ENCODE data around the gene LAMA4.

Gene LAMA4

DNA sequence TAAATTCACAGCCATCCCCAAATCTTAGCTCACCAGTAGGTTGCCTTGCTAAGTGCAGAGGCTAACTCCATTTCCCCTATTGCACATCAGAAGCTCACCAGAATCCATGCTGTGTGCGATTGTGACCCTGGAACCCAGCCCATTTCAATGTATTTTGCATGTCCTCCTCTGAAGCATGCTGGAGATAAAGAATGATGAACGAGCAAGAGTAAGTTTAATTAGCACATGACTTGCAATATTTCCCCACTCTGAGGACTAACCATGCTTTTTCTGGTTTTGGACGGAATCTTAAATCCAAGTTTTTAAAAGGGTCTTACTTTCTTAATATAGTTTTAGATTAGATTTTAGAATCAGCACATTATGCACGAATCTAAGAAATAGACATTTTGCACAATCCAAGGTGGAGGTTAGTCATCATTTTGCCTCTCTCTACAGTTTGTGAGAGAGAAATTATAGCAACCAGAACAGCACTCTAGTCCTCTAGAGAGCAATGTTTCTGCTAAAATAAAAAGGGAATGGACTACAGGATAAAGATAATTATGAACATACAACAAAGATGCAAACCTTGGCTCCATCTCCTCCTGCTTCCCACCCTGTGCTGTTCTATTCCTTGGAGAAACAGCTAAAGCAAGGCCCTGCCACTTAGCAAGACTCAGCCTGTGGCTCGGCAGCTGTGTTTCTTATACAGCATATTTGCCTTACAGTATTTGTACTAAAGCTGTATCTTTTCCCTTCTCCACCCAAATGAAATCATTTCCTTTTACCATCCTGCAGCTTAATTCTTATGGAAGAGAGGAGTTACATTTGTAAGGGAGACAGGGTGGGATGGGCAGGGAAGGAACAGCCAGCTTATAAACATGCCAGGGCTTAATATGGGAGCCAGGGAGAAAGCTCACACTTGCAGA, 24.9 kb upstream of the LAMA4 start:
- no peak for DNase-seq (ENCODE audit: low read depth)

DNA sequence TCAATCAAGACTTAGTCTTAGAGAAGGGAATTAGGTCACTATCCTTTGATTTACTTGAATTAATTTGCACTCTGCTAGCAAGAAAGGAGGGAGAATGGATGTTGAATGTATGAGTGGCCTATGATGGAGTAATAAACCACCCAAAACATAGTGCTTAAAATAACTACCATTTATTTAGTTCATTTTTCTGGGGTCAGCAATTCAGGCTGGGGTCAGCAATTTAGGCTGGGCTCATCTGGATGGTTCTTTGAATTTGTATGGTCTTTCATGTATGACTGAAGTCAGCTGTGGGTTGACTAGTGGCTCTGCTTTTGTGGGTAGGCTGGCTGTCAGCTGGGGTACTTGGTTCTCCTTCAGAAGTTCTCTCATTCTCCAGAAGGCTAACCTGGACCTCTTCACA, 21.0 kb upstream of the LAMA4 start:
- DNase-seq (ENCODE audit: low read depth) = no peak

DNA sequence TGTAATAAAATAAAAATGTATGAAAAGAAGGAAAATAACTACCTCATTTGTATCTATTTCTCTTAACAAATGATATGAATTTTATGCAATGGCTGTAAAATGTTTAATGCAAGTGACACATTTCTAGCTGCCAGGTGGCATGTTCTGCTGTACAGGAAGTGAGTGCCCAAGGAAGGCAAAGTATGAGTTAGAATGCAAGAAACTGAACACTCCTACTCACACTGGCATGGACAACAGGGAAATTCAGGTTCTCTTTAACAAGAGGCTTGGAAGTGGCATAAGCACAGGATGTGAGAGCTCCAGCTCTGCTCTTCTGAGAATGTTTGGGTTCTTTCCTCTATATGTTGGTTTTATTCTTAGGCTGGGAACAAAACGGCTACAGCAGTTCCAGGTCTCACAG, 20.4 kb upstream of the LAMA4 start:
- DNase-seq (ENCODE audit: low read depth) = no peak

DNA sequence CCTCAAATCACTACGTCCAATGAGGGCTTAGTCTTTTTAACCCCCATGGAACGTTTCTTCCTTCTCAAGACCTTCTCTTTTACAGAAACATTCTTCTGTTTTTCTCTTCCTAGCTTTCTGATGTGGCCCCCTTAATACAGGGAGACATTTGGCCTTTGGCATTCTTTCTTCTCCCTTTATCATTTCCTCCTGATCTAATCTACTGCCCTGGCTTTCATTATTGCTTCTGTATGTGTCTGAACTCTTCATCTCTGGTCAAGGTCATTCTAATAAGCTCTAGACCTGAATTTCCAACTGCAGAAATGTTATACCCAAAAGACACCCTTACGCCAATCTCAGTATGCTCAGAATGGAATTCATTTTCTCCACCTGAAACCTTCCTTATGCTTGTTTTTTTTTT, 18.4 kb upstream of the LAMA4 start:
- no peak for DNase-seq (ENCODE audit: low read depth)

DNA sequence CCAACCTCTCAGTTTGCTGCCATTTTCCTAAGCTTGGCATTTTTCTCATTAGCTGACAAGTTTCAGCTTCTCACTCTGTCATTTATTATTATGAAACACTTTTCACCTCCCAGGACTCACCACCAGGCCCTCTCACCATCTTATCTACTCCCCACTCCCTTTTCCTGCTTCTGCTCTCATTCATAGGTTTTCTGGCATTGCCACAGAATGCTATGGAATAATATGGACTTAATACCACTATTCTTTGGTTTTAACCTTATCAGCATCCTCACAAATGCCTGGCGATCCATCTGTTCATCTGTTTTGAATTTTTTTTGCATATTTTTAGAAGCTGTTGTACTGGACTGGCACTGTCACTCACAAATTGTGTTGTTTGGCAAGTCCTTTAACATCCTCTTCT, 16.4 kb upstream of the LAMA4 start:
- DNase-seq (ENCODE audit: low read depth) = no peak

DNA sequence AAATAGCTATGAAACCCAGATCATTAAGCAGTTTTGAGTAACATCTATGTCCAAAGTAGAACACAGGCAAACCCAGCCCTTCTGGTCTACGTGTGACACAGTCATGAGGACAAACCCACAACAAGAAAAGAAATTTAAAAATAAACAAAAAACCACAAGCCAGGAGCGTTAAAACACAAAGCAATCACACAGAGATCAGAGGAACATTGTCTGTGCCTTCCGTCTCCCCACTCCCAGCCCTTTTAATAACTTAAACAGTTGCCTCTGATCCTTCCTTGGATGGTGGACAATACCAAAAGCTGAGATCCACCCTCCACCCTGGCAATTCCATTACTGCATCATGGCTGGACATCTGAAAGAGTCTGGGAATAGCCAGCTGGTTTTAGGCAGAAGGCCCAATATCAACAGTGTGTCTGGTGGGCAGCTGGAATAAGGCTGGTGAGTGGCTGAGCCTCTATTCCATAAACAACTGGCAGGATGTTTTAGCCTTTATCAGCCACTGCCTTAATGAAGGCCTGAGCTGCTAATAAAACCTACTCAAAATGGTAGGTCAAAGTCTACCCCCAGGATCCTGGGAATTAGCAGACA, 15.7 kb upstream of the LAMA4 start:
- DNase-seq (ENCODE audit: low read depth) = no peak

DNA sequence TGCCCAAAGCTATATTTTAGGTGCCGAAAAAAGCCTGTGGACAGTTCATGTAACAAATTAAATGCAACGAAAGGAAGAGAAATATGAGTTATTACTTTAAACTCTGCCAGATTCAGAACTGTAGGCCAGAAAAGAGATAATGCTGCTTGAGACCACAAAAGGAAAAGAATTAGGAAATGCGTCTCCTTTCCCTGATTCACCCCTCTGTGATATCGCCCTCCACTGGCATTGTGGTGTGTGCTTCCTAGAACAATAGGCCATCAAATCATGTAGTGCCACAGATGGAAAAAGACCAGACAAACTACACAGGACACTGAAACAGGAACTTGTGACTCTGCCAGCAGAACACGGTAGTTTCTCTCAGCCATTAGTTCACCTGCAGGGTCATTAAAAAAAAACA, 14.7 kb upstream of the LAMA4 start:
- no peak for DNase-seq (ENCODE audit: low read depth)

DNA sequence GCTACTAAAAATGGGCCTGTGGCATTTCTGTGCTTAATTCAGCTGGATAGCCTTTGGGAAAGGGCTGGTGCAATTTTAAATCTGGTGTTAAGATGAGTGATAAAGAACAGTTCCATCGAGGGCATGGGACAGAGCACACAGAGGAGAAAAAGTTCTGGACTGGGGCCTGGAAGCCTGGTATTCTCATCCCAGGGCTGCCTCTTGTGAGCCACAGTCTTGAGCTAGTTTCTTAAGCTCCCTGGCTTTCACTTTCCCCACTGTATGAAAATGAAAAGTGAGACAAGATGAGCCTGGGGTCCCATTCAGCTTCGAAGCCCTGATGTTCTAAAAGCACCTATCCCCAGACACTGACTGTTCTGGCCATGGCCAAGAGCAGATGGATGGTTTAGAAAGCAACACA, 14.3 kb upstream of the LAMA4 start:
- no peak for DNase-seq (ENCODE audit: low read depth)

DNA sequence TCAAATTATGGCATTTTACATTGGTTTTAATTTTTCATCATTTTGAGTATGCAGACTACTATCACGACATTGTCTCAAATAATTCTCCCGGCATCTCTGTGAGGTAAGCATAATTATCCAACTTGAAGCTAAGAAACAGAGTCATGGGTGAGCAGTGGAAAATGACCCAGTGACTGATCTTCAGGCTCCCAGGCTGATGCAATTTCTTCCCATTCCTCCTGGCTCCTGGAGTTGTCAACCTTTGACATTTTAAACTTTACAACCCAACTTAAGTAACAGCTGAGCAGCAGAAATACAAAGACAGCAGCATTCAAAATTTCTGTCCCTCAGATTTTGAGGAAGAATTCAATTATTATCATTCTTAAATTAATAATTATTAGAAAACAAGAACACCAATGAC, 13.7 kb upstream of the LAMA4 start:
- DNase-seq (ENCODE audit: low read depth) = no peak

DNA sequence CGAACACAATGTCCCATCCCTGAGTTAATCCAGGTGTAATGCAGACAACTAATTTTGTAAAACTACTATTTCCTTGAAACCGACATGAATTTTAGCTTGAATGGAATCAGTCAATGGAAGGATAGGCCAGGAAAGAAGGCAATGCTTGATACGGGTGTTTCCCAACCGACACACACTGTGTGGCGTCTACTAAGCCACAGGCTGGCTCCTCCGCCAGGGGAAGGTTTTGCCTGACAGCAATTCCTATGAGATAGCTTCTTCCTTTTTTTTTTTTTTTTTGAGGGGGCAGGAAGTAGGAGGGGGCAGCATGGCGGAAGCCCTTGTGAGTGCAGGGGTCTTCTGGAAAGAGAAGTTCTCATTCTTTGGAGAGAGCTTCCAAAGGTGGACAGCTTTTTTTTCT, 12.0 kb upstream of the LAMA4 start:
- DNase-seq (ENCODE audit: low read depth) = no peak

DNA sequence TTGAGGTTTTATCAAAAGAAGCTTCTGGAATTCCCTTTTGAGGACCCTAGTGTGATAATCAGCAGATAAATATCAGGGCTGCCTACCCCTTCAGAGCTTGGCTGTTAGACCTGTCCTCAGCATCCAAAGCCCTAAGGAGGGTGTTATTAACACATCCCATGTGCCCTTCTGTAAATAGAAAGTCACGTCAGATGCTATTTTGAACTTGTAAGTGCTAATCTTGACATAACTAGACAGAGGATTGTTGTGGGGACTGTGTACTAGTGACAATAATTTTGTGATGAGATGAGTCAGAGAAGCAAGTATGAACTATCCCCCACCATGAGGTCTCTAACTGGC, 4.9 kb upstream of the LAMA4 start:
- DNase-seq (ENCODE audit: low read depth) = no peak

DNA sequence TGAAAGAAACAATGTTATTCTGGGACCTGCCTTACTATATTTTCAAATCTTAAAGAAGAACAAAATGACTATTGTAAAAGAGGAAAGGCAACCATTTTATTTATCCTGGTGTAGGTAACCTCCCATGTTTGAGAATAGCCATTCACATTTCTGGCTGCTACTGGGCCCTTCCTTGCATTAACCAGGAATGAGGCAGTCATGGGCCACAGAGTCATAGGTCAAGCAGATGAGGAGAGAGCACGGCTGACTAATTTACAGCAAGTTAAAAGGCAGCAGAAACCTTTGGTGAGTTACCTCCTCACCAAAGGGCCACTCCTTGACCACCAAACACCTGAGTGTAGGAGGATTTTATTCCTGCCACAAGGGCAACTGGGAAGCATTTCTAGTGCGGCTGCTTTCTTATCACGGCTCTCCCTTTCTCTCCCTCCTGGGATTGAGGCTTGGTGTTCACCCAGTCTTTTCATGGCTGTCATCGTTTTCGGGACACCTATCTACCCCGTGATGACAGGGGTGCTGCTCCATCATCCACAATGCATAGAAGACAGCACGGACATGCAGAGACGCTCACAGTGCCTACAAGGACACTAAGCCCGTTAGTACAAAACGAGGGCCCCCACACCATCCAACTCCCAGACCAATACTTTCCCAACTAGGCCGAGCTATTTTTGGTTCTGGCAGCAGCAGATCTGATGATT, 4.4 kb upstream of the LAMA4 start:
- no peak for DNase-seq (ENCODE audit: low read depth)

DNA sequence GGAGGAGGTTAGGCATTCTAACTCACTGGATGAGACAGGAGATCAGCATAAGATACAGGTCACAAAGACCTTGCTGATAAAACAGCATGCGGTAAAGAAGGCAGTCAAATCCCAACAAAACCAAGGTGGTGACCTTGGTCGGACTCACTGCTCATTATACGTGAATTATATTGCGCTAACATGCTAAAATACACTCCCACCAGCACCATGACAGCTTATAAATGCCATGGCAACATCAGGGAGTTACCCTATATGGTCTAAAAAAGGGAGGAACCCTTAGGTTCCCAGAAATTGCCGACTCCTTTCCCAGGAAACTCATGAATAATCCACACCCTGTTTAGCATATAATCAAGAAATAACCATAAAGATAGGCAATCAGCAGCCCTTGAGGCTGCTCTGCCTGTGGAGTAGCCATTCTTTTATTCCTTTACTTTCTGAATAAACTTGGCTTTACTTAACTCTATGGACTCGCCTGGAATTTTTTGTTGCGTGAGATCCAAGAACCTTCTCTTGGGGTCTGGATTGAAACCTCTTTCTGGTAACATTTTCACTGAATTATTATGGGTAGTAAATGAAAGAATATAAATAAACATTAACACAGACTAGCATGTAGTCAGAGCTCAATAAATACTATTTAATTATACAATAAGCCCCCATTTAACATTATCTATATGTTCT, 3.0 kb upstream of the LAMA4 start:
- no peak for DNase-seq (ENCODE audit: low read depth)

DNA sequence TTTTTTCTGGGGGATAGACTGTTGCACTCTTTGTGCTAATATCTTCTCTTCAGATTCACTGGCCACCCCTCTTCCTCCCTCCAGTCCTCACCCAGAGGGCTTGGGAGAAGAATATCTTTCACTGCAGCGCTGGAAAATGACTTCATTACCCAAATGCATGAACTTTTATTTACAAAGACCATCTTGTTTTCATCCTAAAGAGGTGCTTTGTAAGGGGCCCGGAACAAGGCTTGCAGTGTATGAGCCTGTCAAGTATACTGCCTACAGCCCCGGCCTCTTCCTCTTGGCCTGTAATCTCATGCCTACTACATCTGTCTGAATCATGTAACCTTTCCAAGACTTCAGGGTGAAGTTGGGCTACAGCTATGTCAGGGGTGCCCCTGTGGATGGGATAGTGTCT, 554 bp upstream of the LAMA4 start:
- no peak for DNase-seq (ENCODE audit: low read depth)

DNA sequence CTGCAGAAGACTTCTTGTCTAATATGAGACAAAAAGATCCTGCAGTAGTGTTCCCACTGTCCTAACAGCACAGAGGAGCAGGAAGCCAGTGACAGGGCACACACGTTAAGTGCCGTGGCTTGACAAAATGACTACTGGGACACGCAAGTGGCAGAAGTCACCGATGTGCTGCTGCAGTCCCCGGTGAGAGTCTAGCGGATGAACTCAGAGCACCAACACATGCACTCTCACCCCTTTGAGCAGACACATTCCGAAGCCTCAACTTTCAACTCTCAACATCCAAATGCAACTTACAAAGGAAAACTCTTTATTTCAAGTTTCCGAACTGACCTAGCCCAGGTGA, 898 bp downstream of the LAMA4 start:
- DNase-seq (ENCODE audit: low read depth) = no peak

DNA sequence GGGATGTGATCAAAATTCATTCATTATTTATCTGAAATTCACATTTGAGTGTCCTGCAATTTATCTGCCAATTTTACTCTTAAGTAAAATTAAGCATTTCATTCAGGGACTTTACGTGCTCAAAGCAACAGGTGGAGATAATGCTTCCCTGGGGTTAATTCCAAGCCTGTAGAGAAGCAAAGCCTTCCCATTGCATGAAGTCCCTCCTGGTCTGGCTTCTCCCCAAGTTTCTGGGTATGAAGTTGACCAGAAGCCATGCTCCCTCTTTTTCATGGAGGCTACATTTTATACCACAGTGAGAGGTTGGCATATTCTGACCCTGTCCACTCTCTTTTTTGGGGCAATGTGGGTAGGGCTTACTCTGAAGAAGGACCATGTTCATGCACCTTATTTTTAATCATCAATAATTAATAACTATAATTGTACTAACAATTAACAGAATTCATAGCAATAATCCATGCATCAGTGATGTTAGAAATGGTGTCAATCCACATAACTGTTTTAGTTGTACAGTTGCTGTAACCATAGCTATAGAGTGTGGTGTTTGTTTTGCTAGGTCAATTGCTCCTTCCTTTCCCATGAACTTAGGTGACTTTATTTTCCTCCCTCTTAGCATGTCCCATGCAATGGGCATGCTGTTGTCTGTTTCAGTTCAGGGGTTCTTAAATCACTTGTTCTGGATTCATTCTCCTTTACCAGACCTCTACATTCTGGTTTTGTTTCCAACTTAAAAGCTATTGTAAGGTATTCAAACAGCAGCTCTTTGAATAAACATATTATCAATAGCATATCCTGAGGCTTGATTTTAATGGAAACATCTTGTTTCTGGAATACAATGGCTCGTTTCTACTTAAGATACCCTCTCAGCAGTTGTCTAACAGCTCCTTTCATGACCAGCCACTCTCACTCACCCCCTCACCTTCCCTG, 1.5 kb downstream of the LAMA4 start:
- no peak for DNase-seq (ENCODE audit: low read depth)

DNA sequence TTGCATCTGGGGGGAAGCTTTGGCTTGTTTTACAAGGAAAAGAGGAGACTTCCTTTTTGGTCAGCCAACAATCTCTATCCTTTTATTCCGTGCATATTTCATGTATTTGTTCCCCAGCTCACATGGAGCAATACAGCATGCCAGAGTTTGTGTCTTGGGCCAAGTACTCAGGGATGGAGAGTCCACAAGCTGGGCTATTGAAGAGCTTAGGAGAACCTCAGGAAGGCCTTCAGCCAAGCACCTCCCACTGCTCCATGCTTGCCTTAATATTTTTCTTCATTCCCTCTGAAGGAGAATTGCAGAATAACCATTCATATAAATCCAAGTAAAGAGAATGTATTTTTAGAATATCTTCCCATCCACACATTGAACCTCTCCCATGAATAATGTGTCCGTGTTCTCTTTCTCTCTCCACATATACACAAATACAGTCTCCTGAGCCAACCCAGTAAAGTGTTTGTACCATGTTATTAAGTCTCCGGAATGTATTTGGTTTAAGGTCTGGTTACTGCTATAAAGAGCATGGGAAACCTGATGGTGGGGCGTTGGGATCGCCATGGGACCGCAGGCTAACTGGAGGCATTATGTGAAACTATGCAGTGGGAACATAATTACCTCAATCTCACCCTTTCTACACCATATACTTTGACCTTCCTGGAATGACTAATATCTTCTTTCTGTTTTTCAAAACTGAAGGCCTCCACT, 3.0 kb downstream of the LAMA4 start:
- no peak for DNase-seq (ENCODE audit: low read depth)

DNA sequence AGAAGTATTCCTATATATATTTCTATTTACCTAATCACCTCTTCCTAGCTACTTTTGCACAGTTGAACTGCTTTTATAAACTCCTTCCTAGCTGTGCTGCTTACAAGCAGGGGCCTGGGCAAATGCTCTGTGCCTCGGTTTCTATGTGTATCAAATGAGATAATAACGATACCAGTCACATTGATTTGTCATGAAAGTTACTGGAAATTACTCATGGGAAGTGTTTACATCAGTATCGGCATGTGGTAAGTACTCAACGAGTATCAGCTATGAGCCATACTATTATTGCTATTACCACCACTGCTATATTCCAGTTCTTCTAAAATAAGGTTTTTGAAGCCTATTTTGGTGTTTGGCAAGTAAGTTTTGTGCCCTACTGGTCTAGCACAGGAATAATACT, 4.9 kb downstream of the LAMA4 start:
- DNase-seq (ENCODE audit: low read depth) = no peak

DNA sequence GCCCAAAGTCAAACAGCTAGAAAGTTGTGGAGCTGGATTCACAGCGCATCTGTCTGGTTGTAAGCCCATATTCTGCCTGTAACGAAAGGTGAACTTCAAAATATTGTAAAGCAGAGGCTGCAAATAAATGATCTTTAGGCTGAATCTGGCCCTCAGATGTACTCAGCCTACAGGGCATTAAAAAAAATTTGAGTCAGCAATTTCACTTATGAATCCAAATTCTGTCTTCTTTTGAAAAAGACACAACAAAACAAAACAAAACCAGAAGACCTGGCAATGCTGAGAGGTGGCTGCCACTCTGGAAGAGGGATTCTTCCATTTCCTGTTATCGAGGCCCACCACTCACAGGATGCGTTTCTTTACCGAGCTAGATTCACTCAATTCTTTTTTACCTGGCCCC, 7.1 kb downstream of the LAMA4 start:
- DNase-seq (ENCODE audit: low read depth) = no peak

DNA sequence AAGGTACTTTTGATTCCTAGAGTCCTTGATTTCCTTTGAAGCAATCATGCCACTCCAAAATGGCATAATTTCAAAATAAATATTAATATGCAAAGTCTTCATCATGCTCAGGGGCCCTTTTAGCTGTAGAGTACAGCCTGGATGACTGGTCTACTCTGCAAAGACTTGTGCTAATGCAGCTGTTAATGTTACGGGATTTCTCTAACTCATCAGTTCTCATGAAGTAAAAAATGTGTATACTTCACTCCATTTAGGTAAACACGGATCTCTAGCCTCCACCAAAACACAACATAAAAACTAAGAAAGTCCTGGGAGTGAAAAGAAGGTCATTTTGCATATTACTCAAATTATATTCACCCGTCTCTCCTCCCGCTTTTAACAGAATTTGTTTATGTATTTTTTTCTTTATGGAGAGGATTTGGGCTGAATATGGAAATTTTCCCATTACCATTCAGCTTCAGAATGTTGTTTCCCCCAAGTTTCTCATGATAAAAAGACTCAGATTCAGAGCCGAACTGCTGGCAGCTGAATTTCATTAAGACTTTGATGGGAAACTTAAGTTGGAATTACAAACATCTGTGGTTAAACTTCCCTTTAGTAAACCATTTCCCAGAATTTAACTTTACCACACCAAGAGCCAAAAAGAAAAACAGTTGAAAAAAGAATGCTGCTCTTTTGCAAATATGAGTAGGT, 8.7 kb downstream of the LAMA4 start:
- no peak for DNase-seq (ENCODE audit: low read depth)

Data from stimulated activated CD8-positive, alpha-beta memory T cell treated with anti-CD3 and anti-CD28 coated beads, Interleukin-15, amount 100 ng/mL, for 24 hours (primary cell).